ENCODE measurements around the gene CCDC69. TPM values are rescaled to one million over a fixed set of nuclear protein-coding genes. Genes with fewer than 3 reads are reported as not detected.

Gene CCDC69
- total RNA-seq, 2 experiments from 2014 or later = 119 to 123 TPM

- intact Hi-C loops (cut with micrococcal nuclease; ENCODE audit: unreplicated experiment) = loop anchor here (1.0 kb wide), 2 partner anchors 10 kb away; no protein-coding TSS in a partner anchor
- CTCF ChIA-PET (ENCODE audit: unreplicated experiment) = interaction anchor here (0.6 to 3.4 kb wide), 4 partner anchors 10 to 74 kb away, joined by 3 to 18 read pairs (median 10); no protein-coding TSS in a partner anchor
- DNase-seq (ENCODE audit: low spot score) = peak; percentile 83
- peak overlapping the region; percentile 4; the same call in 1 of the 2 replicates for H2AFZ ChIP-seq (ENCODE audit: low read length)
- H4K20me1 ChIP-seq (ENCODE audit: insufficient read depth, low read length) = peaks cover 5% of the 10 kb centered on the region; the same call in 1 of the 2 replicates
- peak overlapping the region; percentile 84 for H3K4me3 ChIP-seq (ENCODE audit: low read depth, low read length, poor library complexity, severe bottlenecking)
- peaks cover 46% of the 10 kb centered on the region for H3K79me2 ChIP-seq (ENCODE audit: insufficient read depth, low read depth, low read length)
- no peaks in the 10 kb centered on the region for H3K9me3 ChIP-seq (ENCODE audit: low read length)
- no TSS peak for BruUV-seq (replicated peaks)
- POLR2A ChIA-PET = interaction anchor here (0.7 to 15.6 kb wide), 9 partner anchors 8 to 1616 kb away, joined by 3 to 272 read pairs (median 5); partner anchors contain the start of gene GM2A
- H3K4me2 ChIP-seq (ENCODE audit: low read length) = peak overlapping the region; percentile 79
- peaks cover 30% of the 10 kb centered on the region; the same call in 1 of the 2 replicates for H3K36me3 ChIP-seq (ENCODE audit: insufficient read depth, low read length)
- no peak for TF ChIP-seq EZH2phosphoT487 (IDR thresholded peaks at IDR 0.05; ENCODE audit: borderline replicate concordance, low read depth, low read length)
- TF ChIP-seq, protein P1, sequence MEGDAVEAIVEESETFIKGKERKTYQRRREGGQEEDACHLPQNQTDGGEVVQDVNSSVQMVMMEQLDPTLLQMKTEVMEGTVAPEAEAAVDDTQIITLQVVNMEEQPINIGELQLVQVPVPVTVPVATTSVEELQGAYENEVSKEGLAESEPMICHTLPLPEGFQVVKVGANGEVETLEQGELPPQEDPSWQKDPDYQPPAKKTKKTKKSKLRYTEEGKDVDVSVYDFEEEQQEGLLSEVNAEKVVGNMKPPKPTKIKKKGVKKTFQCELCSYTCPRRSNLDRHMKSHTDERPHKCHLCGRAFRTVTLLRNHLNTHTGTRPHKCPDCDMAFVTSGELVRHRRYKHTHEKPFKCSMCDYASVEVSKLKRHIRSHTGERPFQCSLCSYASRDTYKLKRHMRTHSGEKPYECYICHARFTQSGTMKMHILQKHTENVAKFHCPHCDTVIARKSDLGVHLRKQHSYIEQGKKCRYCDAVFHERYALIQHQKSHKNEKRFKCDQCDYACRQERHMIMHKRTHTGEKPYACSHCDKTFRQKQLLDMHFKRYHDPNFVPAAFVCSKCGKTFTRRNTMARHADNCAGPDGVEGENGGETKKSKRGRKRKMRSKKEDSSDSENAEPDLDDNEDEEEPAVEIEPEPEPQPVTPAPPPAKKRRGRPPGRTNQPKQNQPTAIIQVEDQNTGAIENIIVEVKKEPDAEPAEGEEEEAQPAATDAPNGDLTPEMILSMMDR (conservative IDR thresholded peaks at IDR 0.05; ENCODE audit: low read length) = no peak
- H3K4me1 ChIP-seq (ENCODE audit: insufficient read depth, low read length, poor library complexity, severe bottlenecking) = peaks cover 70% of the 10 kb centered on the region
- H3K9me2 ChIP-seq (ENCODE audit: insufficient read depth, low read length) = no peaks in the 10 kb centered on the region
- H3K27ac ChIP-seq (ENCODE audit: low read depth, low read length, poor library complexity, severe bottlenecking) = peak overlapping the region; percentile 98
Measured at GRCh38 chr5:151224372-151224771, 480 bp upstream of the CCDC69 start.

DNA sequence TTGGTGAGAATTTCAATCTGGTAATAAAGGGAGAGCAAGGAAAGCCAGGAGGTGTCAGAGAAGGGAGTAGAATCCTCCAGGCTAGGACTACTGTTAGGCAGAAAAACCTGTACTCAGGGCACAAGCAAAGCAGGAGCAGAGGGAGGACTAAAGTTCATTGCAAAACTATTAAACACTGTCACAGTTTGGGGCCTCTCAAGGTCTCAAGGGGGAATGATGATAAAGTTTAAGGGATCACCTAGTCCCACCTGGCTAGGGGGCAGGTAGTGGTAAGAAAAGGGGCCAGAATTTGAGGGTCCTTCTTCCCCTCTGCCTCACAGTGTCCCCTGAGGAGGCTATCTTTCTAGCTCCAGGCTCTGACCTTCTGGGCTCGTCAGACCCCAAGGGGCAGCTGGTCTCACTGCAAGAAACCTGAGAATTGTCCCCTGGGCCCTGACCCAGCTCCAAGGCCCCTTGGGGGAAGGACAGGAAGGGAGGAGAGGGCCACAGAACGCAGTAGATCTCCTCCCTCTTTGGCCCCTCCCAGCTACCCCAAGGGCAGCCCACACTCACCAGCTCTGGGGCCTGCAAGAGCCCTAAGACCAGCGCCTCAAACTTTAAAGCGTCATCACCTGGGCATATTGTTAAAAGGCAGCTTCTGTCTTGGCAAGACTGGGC lies 974 bp downstream of the CCDC69 start:
- peak overlapping the region; percentile 98 for H3K27ac ChIP-seq (ENCODE audit: low read depth, low read length, poor library complexity, severe bottlenecking)
- BruUV-seq (replicated peaks) = no TSS peak
- peaks cover 42% of the 10 kb centered on the region; the same call in 1 of the 2 replicates for H3K36me3 ChIP-seq (ENCODE audit: insufficient read depth, low read length)
- intact Hi-C loops (cut with micrococcal nuclease; ENCODE audit: unreplicated experiment) = no loop called here
- H3K79me2 ChIP-seq (ENCODE audit: insufficient read depth, low read depth, low read length) = peaks cover 61% of the 10 kb centered on the region
- no peak overlapping the region for H2AFZ ChIP-seq (ENCODE audit: low read length)
- H3K9me3 ChIP-seq (ENCODE audit: low read length) = no peaks in the 10 kb centered on the region
- TF ChIP-seq, protein P1 (conservative IDR thresholded peaks at IDR 0.05; ENCODE audit: low read length) = no peak
- TF ChIP-seq EZH2phosphoT487 (IDR thresholded peaks at IDR 0.05; ENCODE audit: borderline replicate concordance, low read depth, low read length) = no peak
- ChIA-PET POLR2A (interaction anchor here (0.5 to 15.6 kb wide), 8 partner anchors 10 to 35 kb away, joined by 3 to 272 read pairs (median 4); partner anchors contain the start of gene GM2A), CTCF (ENCODE audit: unreplicated experiment) (interaction anchor here (0.6 to 3.4 kb wide), 5 partner anchors 9 to 93 kb away, joined by 3 to 18 read pairs (median 3); no protein-coding TSS in a partner anchor)
- H4K20me1 ChIP-seq (ENCODE audit: insufficient read depth, low read length) = peaks cover 5% of the 10 kb centered on the region; the same call in 1 of the 2 replicates
- peaks cover 84% of the 10 kb centered on the region for H3K4me1 ChIP-seq (ENCODE audit: insufficient read depth, low read length, poor library complexity, severe bottlenecking)
- peak overlapping the region; percentile 84 for H3K4me3 ChIP-seq (ENCODE audit: low read depth, low read length, poor library complexity, severe bottlenecking)
- no peaks in the 10 kb centered on the region for H3K9me2 ChIP-seq (ENCODE audit: insufficient read depth, low read length)
- peak; percentile 23 for DNase-seq (ENCODE audit: low spot score)
- H3K4me2 ChIP-seq (ENCODE audit: low read length) = peak overlapping the region; percentile 79

Measured in OCI-LY7 (cell line).